HG02973 (cell line): ENCODE data around the gene ANKRD11.
A peak's percentile ranks its signal among the peaks of the same experiment; 100 is the strongest.

Experiments used
- ATAC-seq: cut with Tn5 transposase; IDR thresholded peaks from one replicate; pipeline ENCODE4 v1.9.1; 2021; ENCODE audit warnings: moderate library complexity; ENCODE audit not compliant: unreplicated experiment

Gene ANKRD11

GRCh38 chr16:89507214-89507833, 17.0 kb upstream of the ANKRD11 start:
- peak; percentile 3 for ATAC-seq

DNA sequence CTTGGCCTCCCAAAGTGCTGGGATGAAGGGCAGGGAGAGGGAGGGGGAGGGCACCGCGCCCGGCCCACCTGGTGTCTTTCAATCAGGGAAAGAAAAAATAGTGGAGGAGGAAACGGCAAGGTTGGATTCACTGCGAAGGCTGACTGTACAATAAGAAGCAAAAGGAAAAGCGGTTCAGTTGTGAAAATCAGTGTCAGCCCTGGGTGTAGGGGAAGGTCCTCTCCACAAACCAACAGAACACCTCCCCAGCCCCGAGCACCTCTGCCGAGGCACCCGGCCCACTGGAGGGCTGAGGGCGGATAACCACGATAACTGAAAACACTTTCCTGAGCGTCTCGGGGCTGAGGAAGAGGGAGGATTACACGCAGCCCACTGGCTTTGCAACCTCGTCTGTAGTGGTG, 16.4 kb upstream of the ANKRD11 start:
- ATAC-seq: no peak

DNA sequence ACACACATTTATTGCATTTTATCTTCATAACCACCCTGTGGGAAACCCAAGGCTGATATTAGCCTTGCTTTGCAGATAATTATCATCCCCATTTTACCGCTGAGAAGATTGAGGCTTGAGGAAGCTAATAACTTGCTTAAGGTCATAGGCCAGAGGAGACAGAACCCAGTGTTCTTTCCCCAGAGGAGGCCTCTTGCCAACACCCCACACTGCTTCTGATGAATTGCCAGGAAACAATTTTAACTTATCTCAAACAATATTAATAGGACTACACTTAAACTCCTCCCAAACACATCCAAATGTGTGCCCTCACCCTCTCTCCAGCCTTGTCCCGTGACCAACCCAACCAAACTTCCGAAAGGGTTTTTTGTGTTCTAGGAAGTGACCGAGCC, 15.7 kb upstream of the ANKRD11 start:
- no peak for ATAC-seq

- ATAC-seq: peak; percentile 43
Measured at GRCh38 chr16:89505204-89506112, 15.1 kb upstream of the ANKRD11 start.

- ATAC-seq: no peak
Measured at GRCh38 chr16:89504091-89504490, 13.7 kb upstream of the ANKRD11 start.

DNA sequence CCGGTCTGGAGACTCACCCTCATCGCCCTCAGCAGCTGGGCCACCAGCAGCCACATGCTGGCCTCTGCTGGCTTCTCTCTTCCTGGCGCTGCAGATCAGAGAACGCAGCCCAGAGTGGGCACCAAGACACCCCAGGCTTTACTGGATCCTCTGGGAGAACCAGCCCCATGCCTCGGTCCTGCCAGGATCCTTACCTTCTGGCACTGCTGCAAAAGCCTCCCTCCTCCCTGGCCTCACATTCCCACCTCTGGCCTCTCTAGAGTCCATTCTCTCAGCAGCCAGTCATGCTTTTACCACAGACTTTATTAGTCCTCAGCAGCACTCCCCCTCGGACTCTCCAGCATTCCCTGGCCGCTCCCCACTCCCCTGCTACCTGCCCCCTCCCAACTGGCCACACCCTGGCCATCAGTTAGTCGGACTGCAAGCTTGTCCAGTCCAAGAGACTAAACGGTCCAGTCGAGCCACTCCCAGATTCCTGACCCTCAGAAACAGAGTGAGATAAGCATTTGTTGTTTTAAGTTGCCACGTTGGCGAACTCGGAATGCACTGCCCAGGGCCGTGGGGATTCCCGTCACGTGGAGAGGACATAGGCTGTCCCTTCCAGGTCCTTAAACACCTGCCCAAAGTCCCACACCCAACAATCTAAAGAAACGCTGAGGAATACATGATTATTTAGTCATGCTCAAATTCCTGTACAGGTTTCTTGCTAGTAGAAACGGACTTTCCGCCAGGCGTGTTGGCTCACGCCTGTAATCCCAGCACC, 11.9 kb upstream of the ANKRD11 start:
- ATAC-seq: no peak

- no peak for ATAC-seq
Measured at GRCh38 chr16:89499767-89500166, 9.4 kb upstream of the ANKRD11 start.

- no peak for ATAC-seq
Measured at GRCh38 chr16:89498839-89499238, 8.5 kb upstream of the ANKRD11 start.

GRCh38 chr16:89495121-89495520, 4.8 kb upstream of the ANKRD11 start:
- no peak for ATAC-seq

GRCh38 chr16:89493776-89494175, 3.4 kb upstream of the ANKRD11 start:
- no peak for ATAC-seq

- no peak for ATAC-seq
Measured at GRCh38 chr16:89491974-89492687, 1.8 kb upstream of the ANKRD11 start.

DNA sequence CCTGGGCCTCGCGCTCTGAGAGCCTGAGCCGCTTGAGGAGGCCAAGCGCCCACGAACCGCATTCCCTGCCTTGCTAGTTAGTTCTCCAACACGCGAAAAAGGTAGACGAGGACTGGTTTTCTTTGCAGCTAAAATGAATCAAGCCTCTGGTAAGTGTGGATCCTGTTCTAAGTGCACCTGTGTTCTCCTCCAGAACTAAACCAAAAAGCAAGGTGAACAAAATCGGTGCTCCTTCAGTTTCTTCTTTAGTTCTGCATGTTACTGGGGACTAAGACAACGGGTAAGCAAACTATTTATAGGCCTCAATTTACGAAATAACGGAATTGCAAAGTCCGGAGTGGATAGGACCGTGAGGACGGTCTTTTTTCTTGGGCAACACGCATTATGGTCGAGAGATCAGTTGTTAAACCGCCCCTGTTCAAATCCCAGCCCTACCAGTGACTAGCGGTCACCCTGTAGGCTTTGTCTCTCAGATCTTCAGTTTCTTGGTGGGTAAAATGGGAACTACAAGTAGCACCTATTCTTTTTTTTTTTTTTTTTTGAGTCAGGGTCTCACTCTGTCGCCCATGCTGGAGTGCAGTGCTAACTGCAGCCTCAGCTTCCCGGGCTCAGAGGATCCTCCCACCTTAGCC, 993 bp upstream of the ANKRD11 start:
- no peak for ATAC-seq

DNA sequence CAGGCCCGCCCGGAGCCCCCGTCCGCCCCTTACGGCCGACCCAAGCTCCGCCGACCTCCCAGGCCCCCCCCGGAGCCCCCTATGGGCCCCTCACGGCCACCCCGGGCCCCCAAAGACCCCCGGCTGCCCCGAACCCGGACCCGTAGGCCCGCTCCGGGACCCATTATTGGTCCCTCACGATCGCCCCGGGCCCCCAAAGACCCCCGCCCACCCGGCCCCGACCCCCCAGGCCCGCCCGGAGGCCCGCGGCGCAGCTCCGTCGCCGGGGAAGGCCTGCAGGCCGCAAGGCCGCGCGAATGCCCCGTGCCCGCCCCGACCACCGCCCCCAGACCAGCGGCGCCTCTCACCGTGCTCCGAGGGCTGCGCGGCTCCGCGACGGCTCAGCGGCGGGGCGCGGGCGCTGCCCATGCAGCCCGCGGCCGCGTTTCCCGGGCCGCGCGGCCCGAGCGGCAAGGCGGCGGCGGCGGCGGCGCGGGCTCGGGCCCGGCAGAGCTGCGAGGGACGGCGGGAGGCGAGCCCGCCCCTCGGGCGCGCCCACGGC, 393 bp downstream of the ANKRD11 start:
- ATAC-seq: no peak

DNA sequence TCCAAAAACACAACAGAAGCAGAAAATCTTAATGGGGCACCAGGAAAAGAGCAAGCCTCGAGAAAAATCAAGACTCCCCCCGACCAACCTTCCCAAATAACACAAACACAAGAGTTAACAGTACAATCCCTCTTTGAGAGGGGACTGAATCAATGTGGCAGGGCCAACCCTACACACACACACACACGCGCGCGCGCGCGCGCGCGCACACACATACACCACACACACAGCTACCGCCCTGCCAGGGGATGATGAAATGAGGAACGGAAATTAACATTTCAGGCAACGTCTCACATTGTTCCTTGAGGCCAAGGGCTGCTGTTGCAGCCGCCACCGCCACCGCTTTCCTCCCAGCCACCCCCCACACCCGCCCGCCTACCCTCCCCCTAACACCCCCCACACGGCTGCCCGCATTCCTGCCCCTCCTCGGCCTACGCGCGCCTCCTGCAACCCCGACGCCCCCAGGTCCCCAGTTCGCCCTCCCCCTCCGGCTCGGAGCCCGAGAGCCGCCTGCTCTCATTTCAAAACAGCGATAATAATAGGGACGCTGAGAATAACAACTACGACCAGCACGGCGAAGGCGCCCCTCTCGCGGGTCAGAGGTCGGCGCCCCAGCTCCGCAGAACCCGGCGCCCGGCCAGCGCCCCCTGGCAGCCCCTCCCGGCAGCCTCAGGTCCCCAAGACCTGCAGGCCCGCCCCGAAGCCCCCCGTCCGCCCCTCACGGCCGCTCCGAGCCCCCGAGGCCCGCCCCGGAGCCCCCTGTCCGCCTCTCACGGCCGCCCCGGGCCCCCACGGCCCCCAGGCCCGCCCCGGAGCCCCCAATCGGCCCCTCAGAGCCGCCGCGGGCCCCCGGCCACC, 1.1 kb downstream of the ANKRD11 start:
- ATAC-seq: peak; percentile 23

GRCh38 chr16:89485701-89486246, 4.6 kb downstream of the ANKRD11 start:
- ATAC-seq: no peak

- ATAC-seq: no peak
Measured at GRCh38 chr16:89484923-89485679, 5.3 kb downstream of the ANKRD11 start.

DNA sequence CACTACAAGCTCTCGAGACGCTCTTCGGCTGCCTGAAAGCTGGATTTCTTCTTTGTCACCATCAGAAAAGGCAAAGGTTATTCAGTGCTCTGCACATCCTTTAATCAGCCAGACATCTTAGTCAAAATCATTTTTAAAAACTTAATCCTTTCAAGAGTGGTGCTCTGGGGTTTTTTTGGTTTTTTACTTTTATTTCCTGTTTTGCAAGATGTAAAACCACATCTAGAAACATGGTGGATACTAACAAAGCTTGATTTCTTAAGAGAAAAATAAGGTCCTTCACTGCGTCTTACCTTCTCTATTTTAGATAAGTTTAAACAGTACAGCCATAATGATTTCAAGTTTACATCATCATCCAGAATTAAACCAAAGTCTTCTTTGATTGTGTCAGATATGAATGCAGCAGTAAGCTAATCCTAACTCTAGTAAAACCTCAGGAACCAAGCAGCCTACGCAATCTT, 6.3 kb downstream of the ANKRD11 start:
- no peak for ATAC-seq

- ATAC-seq: no peak
Measured at GRCh38 chr16:89482817-89483205, 7.5 kb downstream of the ANKRD11 start.
